ENCODE data around the gene SELENOP.

The SELENOP gene

DNA sequence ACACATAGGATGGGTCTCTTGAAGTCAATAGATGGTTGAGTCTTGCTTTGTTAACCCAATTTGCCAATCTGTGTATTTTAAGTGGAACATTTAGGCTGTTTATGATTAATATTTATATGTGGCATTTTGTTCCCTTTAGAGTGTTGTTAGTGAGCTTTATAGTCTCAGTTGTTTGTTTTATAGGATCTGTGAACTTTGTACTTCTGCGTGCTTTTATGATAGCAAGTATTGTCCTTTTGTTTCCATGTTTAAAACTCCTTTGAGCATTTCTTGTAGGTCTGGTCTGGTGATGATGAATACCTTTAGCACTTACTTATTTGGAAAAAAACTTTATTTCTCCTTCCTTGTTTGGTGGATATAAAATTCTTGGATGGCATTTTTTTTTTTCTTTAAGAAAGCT, 23.8 kb downstream of the SELENOP start:
- DNase-seq, result no peak

- no peak for DNase-seq
These were observed 24.6 kb downstream of the SELENOP start for GRCh38 chr5:42787073-42787472.

GRCh38 chr5:42785756-42786155, 25.9 kb downstream of the SELENOP start:
- DNase-seq, result no peak

- no peak for DNase-seq
These were observed 27.6 kb downstream of the SELENOP start for GRCh38 chr5:42784132-42784531.

DNA sequence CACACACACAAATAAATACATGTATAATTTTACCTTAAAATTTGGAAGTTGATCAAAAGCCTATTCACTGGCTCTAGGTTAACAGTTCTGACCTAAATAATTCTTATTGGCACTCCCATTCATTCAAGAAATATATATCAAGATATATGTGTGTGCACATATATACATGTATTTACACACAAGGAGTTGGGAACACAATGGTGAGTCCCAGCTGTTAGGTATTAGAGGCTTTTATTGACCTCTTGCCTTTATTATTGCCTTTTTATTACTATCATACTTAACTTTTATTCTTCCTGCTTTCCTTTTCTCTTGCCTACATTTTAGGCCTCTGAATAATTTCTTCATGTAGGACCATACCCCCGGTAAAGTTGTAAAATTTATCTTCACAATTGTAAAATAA, 30.1 kb downstream of the SELENOP start:
- no peak for DNase-seq

- no peak for DNase-seq
These were observed 32.6 kb downstream of the SELENOP start for GRCh38 chr5:42779083-42779482.

DNA sequence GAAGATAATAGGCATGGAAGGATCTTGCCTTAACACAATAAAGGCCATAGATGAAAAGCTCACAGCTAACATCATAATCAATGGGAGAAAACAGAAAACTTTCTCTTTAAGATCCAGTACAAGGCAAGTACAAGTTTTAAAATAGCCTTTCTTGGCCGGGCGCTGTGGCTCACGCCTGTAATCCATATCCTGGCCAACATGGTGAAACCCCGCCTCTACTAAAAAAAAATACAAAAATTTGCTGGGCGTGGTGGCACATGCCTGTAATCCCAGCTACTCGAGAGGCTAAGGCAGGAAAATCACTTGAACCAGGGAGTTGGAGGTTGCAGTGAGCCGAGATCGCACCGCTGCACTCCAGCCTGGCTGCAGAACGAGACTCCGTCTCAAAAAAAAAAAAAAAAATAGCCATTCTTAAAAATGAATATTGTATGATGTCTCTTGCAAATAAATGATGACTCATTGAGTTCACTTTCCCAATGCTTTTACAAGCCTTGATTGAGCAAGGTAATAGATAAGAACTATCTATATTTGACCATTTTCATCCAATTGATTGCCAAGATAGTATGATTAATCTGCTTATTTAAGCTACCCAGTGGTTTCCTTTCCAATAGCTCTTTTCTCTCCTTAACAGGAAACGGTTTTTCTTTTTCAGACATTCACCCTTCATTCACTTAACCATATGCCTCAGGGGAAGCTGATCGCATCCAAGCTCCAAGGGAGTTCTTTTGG, 39.3 kb downstream of the SELENOP start:
- no peak for DNase-seq

DNA sequence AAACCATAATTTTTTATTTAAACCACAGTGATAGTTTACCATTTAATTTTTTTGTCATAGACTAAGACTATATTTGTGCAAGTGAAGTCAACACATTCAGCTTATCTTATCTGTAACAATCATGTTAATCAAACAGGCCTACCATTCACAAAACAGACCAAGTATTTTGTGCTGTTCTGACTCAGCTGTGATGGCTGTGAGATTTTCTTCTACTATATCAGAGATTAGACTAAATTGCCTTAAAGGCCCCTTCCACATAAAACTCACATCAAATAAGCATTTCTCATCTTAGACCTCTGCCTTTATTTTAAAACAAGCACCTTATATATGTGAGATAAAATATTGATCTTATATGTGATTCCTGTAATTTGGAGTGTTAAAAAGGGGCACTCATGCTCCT, 41.7 kb downstream of the SELENOP start:
- DNase-seq, result no peak

GRCh38 chr5:42768106-42768504, 43.6 kb downstream of the SELENOP start:
- DNase-seq, result no peak

DNA sequence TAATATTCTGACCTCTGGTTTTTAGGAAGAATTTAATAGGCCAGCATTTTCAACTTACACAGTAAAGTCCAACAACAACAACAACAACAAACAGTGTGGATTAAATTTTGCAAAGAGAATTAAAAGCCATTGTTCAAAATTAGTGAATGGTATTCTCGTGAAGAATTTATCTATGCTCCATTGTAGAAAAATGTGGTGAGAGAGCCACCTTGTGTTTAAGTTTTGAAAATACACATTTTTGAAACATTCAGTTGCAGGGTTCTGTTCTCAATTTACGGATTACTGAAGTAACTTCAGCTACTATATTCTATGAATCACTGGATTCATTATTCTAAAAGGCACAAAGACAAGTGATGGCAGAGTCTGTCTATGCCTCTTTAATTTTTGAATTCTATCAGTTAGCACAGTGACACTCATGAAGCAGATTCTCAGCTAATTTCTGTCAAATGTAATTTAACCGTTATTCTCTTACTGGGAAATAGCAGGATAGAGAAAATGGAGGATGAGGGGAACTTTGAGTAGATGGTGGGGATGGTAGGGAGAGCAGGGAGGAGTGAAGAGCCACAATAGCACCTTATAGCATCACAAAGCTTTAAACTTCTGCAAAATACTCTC, 44.1 kb downstream of the SELENOP start:
- DNase-seq, result peak; percentile 48

DNA sequence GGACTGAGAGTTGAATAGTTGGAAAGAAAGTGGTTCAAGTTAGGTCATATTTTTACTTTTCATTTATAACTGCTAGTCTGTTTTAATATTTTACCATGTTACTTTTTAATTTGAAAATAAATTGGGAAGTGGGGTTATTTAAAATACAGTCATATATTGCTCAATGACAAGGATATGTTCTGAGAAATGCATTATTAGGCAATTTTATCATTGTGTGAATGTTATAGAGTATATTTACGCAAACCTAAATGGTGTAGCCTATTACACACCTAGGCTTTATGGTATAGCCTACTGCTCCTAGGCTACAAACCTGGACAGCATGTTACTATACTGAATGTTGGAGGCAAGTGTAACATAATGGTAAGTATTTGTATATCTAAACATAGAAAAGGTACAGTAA, 49.9 kb downstream of the SELENOP start:
- DNase-seq, result no peak

DNA sequence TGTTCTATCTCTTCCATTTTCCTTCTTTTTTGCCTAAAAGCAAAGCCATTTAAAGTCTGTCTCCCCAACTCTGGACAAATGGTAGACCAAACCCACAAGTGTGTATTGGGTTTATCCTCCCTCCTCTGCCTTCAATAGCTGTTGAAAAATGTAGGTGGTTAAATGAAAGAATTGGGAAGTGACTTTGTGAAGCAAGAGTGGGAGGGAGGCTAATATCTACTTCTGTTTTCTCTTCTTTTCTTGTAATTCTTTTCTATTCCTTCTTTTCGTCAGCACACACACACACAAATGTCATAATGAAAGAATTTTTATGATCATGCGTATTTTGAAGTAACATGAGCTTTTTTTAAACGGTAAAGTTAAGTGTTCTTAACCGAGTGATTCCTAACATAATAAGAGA, 51.3 kb downstream of the SELENOP start:
- DNase-seq, result no peak

DNA sequence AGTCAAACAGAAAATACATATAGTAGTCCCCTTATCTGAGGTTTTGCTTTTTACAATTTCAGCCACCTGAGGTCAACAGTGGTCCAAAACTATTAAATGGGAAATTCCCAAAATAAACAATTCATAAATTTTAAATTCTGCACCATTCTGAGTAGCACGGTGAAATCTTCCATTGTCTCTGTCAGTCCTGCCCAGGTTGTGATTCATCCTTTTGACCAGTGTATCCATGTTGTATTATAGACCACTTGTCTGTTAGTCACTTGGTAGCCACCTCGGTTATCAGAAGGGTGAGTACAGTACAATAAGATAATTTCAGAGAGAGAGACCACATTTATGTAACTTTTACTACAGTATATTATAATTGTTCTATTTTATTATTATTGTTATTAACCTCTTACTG, 52.2 kb downstream of the SELENOP start:
- DNase-seq, result no peak

GRCh38 chr5:42756606-42757601, 54.8 kb downstream of the SELENOP start, which contains the start of gene CCDC152:
Gene CCDC152 (plus strand): TSS chr5:42756818. CDS start chr5:42759122, 2,304 bp downstream.
- DNase-seq, result peak; percentile 50

- DNase-seq, result no peak
These were observed 58.6 kb downstream of the SELENOP start for GRCh38 chr5:42753099-42753498.

DNA sequence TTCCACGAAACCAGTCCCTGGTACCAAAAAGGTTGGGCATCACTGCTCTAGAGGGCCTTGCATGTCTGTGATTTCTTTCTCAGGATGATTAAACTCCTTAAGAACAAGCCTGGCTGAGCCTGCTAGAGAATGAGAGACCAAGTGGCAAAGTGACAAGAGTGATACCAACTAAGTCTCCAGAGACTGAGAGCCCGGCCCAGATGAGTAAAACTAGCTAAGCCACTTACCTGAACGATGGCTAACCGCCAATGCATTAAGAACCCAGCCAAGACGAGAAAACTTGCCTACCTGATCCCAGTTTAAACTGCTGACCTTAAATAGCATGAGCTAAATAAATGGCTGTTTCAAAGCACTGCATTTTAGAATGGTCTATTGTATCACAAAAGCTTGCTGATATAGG, 60.6 kb downstream of the SELENOP start:
- no peak for DNase-seq

DNA sequence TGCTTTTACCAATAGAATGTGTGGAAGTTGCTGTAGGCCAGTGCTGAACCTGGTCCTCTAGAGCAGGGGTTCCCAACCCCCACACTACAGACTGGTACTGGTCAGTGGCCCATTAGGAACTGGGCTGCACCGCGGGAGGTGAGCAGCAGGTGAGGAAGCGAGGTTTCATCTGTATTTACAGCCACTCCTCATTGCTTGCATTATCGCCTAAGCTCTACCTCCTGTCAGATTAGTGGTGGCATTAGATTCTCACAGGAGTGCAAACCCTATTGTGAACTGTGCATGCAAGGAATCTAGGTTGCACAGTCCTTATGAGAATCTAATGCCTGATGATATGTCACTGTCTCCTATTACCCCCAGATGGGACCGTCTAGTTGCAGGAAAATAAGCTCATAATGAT, 61.2 kb downstream of the SELENOP start:
- no peak for DNase-seq

All from hematopoietic multipotent progenitor cell treated with erythropoietin and hydrocortisone succinate and interleukin-3 and kit ligand, for 8 days (in vitro differentiated cells).